WERI-Rb-1 (cell line): Measurements from ENCODE around the gene SPON1.

Source experiments
- DNase-seq: peaks from one replicate; pipeline ENCODE4 v3.0.0-alpha.2; 2020
- H3K27ac ChIP-seq: fragments of 250-450 bp; sonication (Bioruptor Pico); 2 replicates; pipeline ENCODE4 v1.5.1; 2020; ENCODE audit warnings: mild to moderate bottlenecking, moderate library complexity
- H3K27me3 ChIP-seq: fragments of 250-450 bp; sonication (Bioruptor Pico); 2 replicates; pipeline ENCODE4 v1.5.1; 2021; ENCODE audit warnings: mild to moderate bottlenecking, low read depth, moderate library complexity; ENCODE audit not compliant: insufficient read depth, severe bottlenecking
- H3K36me3 ChIP-seq: fragments of 250-450 bp; sonication (Bioruptor Pico); 2 replicates; pipeline ENCODE4 v1.5.1; 2020; ENCODE audit warnings: mild to moderate bottlenecking, moderate library complexity
- H3K4me3 ChIP-seq: 2 replicates; pipeline ENCODE4 v1.5.1; 2011; ENCODE audit warnings: low read depth, mild to moderate bottlenecking, control low read depth, low read length
- H3K9me3 ChIP-seq: fragments of 250-450 bp; sonication (Bioruptor Pico); 2 replicates; pipeline ENCODE4 v1.5.1; 2021; ENCODE audit warnings: mild to moderate bottlenecking, moderate library complexity; ENCODE audit not compliant: severe bottlenecking
- TF ChIP-seq, protein P1 (sequence below): IDR thresholded peaks from 2 replicates; pipeline ENCODE4 v1.5.1; 2011; ENCODE audit warnings: low read depth, mild to moderate bottlenecking, control low read depth, inconsistent platforms, low read length

The SPON1 gene

GRCh38 chr11:14136561-14136960, 174.0 kb downstream of the SPON1 start:
- H3K27me3 ChIP-seq = no peaks in the 10 kb centered on the region
- H3K36me3 ChIP-seq = no peaks in the 10 kb centered on the region
- DNase-seq = no peak
- TF ChIP-seq, protein P1, sequence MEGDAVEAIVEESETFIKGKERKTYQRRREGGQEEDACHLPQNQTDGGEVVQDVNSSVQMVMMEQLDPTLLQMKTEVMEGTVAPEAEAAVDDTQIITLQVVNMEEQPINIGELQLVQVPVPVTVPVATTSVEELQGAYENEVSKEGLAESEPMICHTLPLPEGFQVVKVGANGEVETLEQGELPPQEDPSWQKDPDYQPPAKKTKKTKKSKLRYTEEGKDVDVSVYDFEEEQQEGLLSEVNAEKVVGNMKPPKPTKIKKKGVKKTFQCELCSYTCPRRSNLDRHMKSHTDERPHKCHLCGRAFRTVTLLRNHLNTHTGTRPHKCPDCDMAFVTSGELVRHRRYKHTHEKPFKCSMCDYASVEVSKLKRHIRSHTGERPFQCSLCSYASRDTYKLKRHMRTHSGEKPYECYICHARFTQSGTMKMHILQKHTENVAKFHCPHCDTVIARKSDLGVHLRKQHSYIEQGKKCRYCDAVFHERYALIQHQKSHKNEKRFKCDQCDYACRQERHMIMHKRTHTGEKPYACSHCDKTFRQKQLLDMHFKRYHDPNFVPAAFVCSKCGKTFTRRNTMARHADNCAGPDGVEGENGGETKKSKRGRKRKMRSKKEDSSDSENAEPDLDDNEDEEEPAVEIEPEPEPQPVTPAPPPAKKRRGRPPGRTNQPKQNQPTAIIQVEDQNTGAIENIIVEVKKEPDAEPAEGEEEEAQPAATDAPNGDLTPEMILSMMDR = no peak
- H3K9me3 ChIP-seq = no peaks in the 10 kb centered on the region
- H3K27ac ChIP-seq = no peak overlapping the region
- no peak overlapping the region for H3K4me3 ChIP-seq

DNA sequence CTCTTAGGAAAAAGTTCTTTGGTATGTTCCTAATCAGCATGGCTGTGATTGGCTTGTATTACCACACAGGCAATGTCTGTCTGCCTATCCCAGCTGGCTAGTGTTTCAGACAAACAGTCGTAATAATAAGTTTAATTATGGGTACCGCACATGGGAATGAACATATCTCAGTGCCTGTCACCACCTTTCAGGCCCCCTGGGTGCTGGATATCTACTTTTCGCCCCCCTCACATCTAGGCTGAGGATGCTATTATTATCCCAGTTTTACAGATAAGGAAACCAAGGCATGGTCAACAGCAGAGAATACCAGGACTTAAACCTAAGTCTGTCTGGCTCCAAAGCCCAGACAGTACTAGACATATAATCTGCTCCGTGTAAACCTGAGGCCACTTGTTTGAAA, 174.8 kb downstream of the SPON1 start:
- TF ChIP-seq, protein P1 = no peak
- no peak for DNase-seq
- no peak overlapping the region for H3K4me3 ChIP-seq
- H3K27ac ChIP-seq = no peak overlapping the region
- no peaks in the 10 kb centered on the region for H3K36me3 ChIP-seq
- H3K27me3 ChIP-seq = no peaks in the 10 kb centered on the region
- no peaks in the 10 kb centered on the region for H3K9me3 ChIP-seq

DNA sequence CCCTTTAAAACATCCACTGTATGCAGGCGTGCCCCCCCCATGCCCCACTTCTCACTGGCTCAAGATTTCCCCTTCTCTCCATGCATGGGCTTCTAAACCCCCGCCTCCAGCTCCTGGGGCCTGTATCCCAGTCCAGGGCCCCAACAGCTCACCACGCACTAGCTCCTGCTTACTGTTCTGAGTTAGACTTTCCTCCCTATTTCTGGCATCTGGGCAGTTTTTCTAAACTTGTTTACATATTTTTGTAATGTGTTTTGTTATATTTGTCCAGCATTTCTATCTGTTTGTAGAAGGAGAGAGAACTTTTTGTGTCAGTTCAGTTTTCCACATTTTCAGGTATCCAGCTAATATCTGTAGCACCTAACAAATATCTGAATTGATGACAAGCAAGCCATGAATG, 178.5 kb downstream of the SPON1 start:
- TF ChIP-seq, protein P1 = no peak
- Histone ChIP-seq H3K27ac (no peak overlapping the region), H3K4me3 (no peak overlapping the region), H3K27me3 (no peaks in the 10 kb centered on the region), H3K36me3 (no peaks in the 10 kb centered on the region), H3K9me3 (no peaks in the 10 kb centered on the region)
- DNase-seq = no peak

DNA sequence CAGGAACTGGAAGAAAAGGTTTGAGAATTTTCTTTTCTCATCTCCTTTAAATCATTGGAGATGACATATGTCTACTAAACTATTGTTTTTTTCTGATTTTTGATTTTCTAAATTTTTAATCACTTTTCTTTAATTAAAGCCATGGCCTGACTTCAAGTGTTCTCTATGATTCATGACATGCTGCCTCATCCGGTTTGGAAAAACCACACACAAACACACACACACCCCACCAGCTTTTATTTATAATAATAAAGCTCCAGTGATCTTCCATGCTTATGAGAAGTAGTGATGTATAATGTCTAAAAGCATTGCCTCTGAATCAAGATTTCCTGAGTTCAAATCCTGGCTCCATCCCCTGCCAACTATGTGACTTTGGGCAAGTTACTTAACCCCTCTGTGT, 179.2 kb downstream of the SPON1 start:
- TF ChIP-seq, protein P1 = no peak
- Histone ChIP-seq H3K27me3 (no peaks in the 10 kb centered on the region), H3K27ac (no peak overlapping the region), H3K36me3 (no peaks in the 10 kb centered on the region), H3K4me3 (no peak overlapping the region), H3K9me3 (no peaks in the 10 kb centered on the region)
- no peak for DNase-seq

- no peak for DNase-seq
- no peak overlapping the region for H3K4me3 ChIP-seq
- TF ChIP-seq, protein P1 = no peak
Observed at GRCh38 chr11:14144934-14145333, 182.4 kb downstream of the SPON1 start.

GRCh38 chr11:14148653-14149273, 186.2 kb downstream of the SPON1 start:
- Histone ChIP-seq H3K36me3 (no peaks in the 10 kb centered on the region), H3K27me3 (no peaks in the 10 kb centered on the region), H3K4me3 (no peak overlapping the region), H3K27ac (no peak overlapping the region), H3K9me3 (peaks cover 3% of the 10 kb centered on the region)
- TF ChIP-seq, protein P1 = peak; percentile 62
- no peak for DNase-seq

More at GRCh38 chr11:14144934-14145333, 182.4 kb downstream of the SPON1 start:
- Histone ChIP-seq H3K27me3 (no peaks in the 10 kb centered on the region), H3K36me3 (no peaks in the 10 kb centered on the region), H3K27ac (no peak overlapping the region), H3K9me3 (no peaks in the 10 kb centered on the region)
